ENCODE results near the gene PCBP3.

DNA sequence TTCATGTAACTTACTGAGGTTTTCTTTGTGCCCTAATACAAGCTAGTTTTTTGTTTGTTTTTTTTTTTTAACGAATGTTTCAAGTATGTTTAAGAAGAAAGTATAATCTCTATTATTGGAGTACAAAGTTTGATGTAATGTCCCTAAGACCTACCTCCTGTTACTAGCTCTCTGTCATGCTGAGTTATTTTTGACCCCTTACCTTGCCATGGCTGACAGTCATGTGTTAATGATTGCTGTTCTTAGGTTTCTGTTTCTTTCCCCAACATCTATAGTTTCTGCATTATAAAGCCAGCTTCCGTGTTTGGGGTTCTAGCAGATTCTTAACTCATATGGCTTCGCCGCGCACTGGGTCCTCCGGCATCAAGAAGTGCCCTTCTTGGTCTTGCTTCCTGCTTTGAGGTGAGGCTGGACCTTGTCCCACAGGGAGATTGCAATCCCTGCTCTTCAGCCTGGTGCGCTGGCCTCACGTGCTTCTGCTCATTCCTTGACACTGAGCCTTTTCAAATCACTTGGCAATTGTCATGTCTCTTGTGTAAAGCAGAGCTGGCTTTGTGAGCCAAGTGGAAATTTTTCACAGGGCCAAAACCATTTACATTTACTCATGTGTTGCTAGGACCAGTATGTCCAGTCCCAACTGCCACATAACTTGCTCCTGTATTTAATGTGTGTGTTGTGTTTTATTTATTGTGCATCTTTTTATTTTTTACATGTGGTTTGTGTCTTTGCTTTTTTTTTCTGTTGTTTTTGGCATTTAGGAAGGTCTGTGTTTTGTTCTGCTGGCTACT, 203.0 kb downstream of the PCBP3 start:
- TF ChIP-seq CTCF (IDR thresholded peaks at IDR 0.05; ENCODE audit: insufficient read depth, low read length, poor library complexity, severe bottlenecking) = no peak
- TF ChIP-seq EZH2phosphoT487 (conservative IDR thresholded peaks at IDR 0.05; ENCODE audit: low read length) = no peak

Measured in SU-DHL-6 (cell line).